SU-DHL-6 (cell line): ENCODE results near the gene NLN.

ENCODE experiments used
- H2AFZ ChIP-seq: fragments of 200-600 bp; sonication (generic); 2 replicates; pipeline ENCODE4 v1.6.1; 2014; ENCODE audit warnings: low read depth, mild to moderate bottlenecking, moderate library complexity, mixed read lengths, antibody characterized with exemption, low read length; ENCODE audit not compliant: severe bottlenecking
- H3F3A ChIP-seq: fragments of 200-600 bp; shearing (Covaris generic); 2 replicates; pipeline ENCODE4 v1.6.0; 2016; ENCODE audit warnings: antibody characterized with exemption, mild to moderate bottlenecking; ENCODE audit not compliant: insufficient read depth
- H3K27ac ChIP-seq: fragments of 200-600 bp; sonication (generic); 2 replicates; pipeline ENCODE4 v1.5.1; 2016; ENCODE audit warnings: low read depth, mild to moderate bottlenecking, low read length, moderate library complexity, mixed read lengths
- H3K27me3 ChIP-seq: fragments of 200-600 bp; sonication (generic), shearing (Covaris generic); 2 replicates; pipeline ENCODE4 v1.6.0; 2014; ENCODE audit warnings: mild to moderate bottlenecking, low read length
- H3K36me3 ChIP-seq: fragments of 200-600 bp; sonication (generic); 2 replicates; pipeline ENCODE4 v1.6.1; 2014; ENCODE audit warnings: mild to moderate bottlenecking, low read length, mixed read lengths
- H3K4me2 ChIP-seq: fragments of 300-600, 200-600 bp; shearing (Covaris generic), sonication (generic); 2 replicates; pipeline ENCODE4 v1.6.0; 2014; ENCODE audit warnings: low read length, low read depth, mild to moderate bottlenecking; ENCODE audit not compliant: poor library complexity, severe bottlenecking
- H3K4me3 ChIP-seq: fragments of 200-600 bp; sonication (generic); 2 replicates; pipeline ENCODE4 v1.5.1; 2014; ENCODE audit warnings: antibody characterized with exemption, low read length, mild to moderate bottlenecking, mixed read lengths; ENCODE audit not compliant: insufficient read depth, poor library complexity, severe bottlenecking
- H3K79me2 ChIP-seq: fragments of 200-600 bp; sonication (generic); 2 replicates; pipeline ENCODE4 v1.6.1; 2014; ENCODE audit warnings: mild to moderate bottlenecking, low read length, moderate library complexity; ENCODE audit not compliant: insufficient read depth
- H3K9ac ChIP-seq: fragments of 200-600 bp; sonication (generic); 2 replicates; pipeline ENCODE4 v1.7.0; 2014; ENCODE audit warnings: mild to moderate bottlenecking, low read length
- H3K9me2 ChIP-seq: fragments of 200-600 bp; sonication (generic); replicated peaks from 2 replicates; pipeline ENCODE4 v1.6.1; 2014; ENCODE audit warnings: low read length; ENCODE audit not compliant: insufficient read depth
- H3K9me3 ChIP-seq: fragments of 200-600 bp; sonication (generic); 2 replicates; pipeline ENCODE4 v1.6.1; 2014; ENCODE audit warnings: low read length, mixed read lengths; ENCODE audit not compliant: insufficient read depth
- H4K20me1 ChIP-seq: fragments of 200-600 bp; sonication (generic); 2 replicates; pipeline ENCODE4 v1.6.1; 2014; ENCODE audit warnings: low read depth, mild to moderate bottlenecking, antibody characterized with exemption, low read length, moderate library complexity, mixed read lengths
- EZH2phosphoT487 ChIP-seq: fragments of 200-600 bp; sonication (generic), shearing (Covaris generic); conservative IDR thresholded peaks from 2 replicates; pipeline ENCODE4 v1.6.1; 2018; ENCODE audit warnings: mild to moderate bottlenecking, antibody characterized with exemption, low read length, moderate library complexity, mixed read lengths
- TF ChIP-seq, protein P1 (sequence below): fragments of 200-600 bp; sonication (generic); IDR thresholded peaks from one replicate; pipeline ENCODE4 v1.5.1; 2017; ENCODE audit warnings: antibody characterized with exemption, mild to moderate bottlenecking, low read length, moderate library complexity; ENCODE audit not compliant: insufficient read depth, poor library complexity, severe bottlenecking

Gene NLN

DNA sequence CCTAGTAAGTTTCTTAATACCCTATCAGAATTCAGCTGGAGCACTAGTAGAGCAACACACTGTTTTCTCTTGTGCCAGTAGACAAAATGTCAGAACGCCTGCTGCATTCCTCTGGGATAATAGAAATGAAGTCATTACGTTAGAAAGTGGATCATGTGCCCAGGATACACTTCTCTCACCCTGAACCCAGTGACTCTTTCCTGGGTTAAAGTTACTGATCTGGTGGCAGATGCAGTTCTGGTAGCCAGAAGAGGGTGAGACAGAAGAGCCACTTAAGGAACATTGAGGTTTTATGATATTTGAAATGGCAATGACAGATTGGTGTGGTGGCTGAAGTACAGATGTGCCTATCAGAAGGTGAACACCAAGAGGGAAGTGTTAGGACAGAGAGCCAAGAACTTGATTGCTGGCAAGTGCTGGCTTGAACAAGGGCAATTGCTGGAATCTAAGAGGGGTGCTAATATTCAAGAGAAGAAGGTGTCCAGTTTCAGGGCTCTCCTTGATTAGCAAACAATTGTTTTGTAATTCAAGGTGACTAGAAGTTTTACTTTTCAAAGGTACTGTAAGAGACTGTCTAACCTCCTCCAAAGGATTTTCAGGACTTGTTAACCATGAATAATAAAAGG is 110.7 kb downstream of the NLN start:
- H3K79me2 ChIP-seq: no peaks in the 10 kb centered on the region

DNA sequence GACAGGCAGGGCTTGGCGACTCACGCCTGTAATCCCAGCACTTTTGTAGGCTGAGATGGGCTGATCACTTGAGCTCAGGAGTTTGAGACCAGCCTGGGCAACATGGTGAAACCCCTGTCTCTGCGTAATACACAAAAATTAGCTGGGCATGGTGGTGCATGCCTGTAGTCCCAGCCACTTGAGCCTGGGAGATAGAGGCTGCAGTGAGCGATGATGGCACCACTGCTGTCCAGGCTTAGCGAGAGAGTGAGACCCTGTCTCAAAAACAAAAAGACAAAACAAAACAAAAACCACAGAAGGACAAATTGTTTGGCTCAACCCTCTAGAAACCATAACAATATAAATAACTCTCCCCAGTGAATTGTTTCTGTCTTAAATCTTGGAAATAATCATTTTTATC is 111.8 kb downstream of the NLN start:
- no peak overlapping the region for H3K9ac ChIP-seq
- no peaks in the 10 kb centered on the region for H4K20me1 ChIP-seq
- no peaks in the 10 kb centered on the region for H3K79me2 ChIP-seq
- no peak for TF ChIP-seq EZH2phosphoT487
- TF ChIP-seq, protein P1, sequence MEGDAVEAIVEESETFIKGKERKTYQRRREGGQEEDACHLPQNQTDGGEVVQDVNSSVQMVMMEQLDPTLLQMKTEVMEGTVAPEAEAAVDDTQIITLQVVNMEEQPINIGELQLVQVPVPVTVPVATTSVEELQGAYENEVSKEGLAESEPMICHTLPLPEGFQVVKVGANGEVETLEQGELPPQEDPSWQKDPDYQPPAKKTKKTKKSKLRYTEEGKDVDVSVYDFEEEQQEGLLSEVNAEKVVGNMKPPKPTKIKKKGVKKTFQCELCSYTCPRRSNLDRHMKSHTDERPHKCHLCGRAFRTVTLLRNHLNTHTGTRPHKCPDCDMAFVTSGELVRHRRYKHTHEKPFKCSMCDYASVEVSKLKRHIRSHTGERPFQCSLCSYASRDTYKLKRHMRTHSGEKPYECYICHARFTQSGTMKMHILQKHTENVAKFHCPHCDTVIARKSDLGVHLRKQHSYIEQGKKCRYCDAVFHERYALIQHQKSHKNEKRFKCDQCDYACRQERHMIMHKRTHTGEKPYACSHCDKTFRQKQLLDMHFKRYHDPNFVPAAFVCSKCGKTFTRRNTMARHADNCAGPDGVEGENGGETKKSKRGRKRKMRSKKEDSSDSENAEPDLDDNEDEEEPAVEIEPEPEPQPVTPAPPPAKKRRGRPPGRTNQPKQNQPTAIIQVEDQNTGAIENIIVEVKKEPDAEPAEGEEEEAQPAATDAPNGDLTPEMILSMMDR: no peak
- no peak overlapping the region for H3K27ac ChIP-seq
- no peaks in the 10 kb centered on the region for H3F3A ChIP-seq
- no peak overlapping the region for H3K4me3 ChIP-seq
- no peaks in the 10 kb centered on the region for H3K9me3 ChIP-seq
- no peaks in the 10 kb centered on the region for H3K27me3 ChIP-seq
- H3K4me2 ChIP-seq: no peak overlapping the region
- no peaks in the 10 kb centered on the region for H3K36me3 ChIP-seq
- no peak overlapping the region for H2AFZ ChIP-seq
- no peaks in the 10 kb centered on the region for H3K9me2 ChIP-seq

More for the DNA sequence above, 110.7 kb downstream of the NLN start:
- no peaks in the 10 kb centered on the region for H4K20me1 ChIP-seq
- no peak overlapping the region for H3K4me3 ChIP-seq
- H3K27ac ChIP-seq: no peak overlapping the region
- H3K9ac ChIP-seq: no peak overlapping the region
- H3K4me2 ChIP-seq: no peak overlapping the region
- no peaks in the 10 kb centered on the region for H3K27me3 ChIP-seq
- no peaks in the 10 kb centered on the region for H3F3A ChIP-seq
- H3K9me3 ChIP-seq: no peaks in the 10 kb centered on the region
- H2AFZ ChIP-seq: no peak overlapping the region
- no peaks in the 10 kb centered on the region for H3K36me3 ChIP-seq
- no peaks in the 10 kb centered on the region for H3K9me2 ChIP-seq
- TF ChIP-seq, protein P1: no peak
- TF ChIP-seq EZH2phosphoT487: no peak

DNA sequence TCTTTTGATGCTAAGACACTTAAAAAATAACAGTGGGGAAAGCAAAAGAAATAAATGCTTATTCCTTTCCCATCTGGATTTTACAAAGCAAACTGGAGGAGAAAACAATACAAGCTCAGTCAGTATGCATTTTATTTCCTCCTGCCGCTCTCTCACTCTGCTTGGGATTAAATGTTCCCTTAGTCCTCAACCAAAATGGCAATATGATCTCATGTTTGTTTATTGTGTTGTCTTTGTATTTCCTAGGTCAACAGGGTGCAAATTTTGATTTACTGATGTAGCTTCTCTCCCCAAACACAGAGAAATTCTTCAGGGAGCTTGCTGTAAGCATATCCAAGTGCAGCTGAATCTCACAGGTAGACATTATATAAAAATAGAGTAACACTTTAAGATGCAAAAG is 112.3 kb downstream of the NLN start:
- Histone ChIP-seq H3K79me2 (no peaks in the 10 kb centered on the region), H3K36me3 (no peaks in the 10 kb centered on the region), H3K9ac (no peak overlapping the region), H3K27me3 (no peaks in the 10 kb centered on the region), H3F3A (no peaks in the 10 kb centered on the region), H2AFZ (no peak overlapping the region), H3K4me3 (no peak overlapping the region), H3K4me2 (no peak overlapping the region), H4K20me1 (no peaks in the 10 kb centered on the region), H3K9me2 (no peaks in the 10 kb centered on the region), H3K27ac (no peak overlapping the region), H3K9me3 (no peaks in the 10 kb centered on the region)
- TF ChIP-seq, protein P1: no peak
- TF ChIP-seq EZH2phosphoT487: no peak
